GM18508 (cell line): ENCODE data around the gene NOVA2.
"Not testable (repeated sequence)": the region's sequence is repeated elsewhere in the genome, so short reads cannot be mapped to it uniquely, and the experiment has no call there.

ENCODE experiments used
- ATAC-seq: cut with Tn5 transposase; IDR thresholded peaks from one replicate; pipeline ENCODE4 v1.9.1; 2021; ENCODE audit warnings: moderate number of reproducible peaks; ENCODE audit not compliant: insufficient read depth, unreplicated experiment

NOVA2 gene

GRCh38 chr19:45899919-45900589 is 73.6 kb downstream of the NOVA2 start:
- ATAC-seq: no peak

- ATAC-seq: no peak
These were observed 74.4 kb downstream of the NOVA2 start for GRCh38 chr19:45899253-45899652.

DNA sequence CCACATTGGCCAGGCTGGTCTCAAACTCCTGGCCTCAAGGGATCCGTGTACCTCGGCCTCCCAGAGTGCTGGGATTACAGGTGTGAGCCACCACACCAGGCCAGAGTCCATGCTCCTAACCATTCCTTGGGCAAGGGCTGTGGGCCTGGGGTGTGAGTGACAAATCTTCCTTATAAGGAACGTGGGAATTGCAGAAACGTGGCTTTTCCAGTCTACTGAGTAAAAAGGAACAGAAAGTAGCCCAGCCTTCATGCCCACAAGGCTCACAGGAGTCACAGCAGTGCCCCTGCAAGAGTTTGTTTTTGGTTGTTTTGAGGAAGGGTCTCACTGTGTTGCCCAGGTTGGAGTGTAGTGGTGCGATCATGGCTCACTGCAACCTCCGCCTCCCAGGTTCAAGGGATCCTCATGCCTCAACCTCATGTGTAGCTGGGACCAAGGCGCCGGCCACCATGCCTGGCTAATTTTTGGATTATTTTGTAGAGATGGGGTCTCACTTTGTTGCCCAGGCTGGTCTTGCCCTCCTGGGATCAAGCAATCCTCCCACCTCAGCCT is 76.3 kb downstream of the NOVA2 start:
- ATAC-seq: no peak

GRCh38 chr19:45895983-45896599 is 77.6 kb downstream of the NOVA2 start:
- ATAC-seq: not testable (repeated sequence)

- no peak for ATAC-seq
These were observed 78.1 kb downstream of the NOVA2 start for GRCh38 chr19:45895519-45895972.

DNA sequence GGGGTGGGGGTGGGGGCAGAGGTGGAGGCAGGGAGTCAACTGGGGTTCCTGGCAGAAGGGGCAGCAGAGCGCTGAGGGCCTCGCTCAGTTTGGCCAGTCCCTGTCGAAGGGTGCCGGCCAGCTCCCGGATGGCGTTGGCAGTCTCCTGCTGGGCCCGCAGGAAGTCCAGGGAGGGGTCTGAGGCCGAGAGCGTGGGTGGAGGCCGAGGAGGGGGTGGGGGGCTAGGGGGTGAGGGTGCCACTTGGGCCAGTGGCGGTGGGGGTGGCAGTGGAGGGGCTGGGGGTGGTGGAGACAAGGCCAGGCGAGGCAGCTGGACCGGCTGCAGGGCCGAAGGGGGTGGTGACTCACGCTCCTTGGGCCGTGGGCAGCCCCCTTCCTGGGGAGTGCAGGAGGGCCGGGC is 82.8 kb downstream of the NOVA2 start:
- no peak for ATAC-seq

DNA sequence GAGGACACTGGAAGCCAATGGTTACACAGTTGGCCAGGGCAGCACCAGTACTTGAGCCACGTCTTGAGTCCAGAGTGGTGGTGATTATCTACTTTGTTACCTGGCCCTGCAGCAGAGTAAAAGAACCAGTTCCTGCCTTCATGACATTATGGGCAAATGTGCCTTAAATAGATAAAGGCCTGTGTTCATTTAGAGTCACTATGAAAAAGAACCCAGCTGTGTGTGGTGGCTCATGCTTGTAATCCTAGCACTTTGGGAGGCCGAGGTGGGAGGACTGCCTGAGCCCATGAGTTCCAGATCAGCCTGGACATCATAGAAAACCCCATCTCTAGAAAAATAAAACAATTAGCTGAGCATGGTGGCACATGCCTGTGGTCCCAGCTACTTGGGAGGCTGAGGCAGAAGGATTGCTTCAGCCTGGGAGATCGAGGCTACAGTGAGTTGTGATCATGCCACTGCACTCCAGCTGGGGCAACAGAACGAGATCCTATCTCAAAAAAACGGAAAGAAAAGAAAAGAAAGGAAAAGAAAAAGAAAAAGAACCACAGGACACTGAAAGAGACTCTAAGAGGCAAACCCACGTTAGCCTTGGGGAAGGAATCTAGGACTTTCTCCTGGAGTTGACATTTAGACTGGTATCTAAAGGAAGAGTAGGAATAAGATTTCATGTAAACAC is 84.3 kb downstream of the NOVA2 start:
- no peak for ATAC-seq

DNA sequence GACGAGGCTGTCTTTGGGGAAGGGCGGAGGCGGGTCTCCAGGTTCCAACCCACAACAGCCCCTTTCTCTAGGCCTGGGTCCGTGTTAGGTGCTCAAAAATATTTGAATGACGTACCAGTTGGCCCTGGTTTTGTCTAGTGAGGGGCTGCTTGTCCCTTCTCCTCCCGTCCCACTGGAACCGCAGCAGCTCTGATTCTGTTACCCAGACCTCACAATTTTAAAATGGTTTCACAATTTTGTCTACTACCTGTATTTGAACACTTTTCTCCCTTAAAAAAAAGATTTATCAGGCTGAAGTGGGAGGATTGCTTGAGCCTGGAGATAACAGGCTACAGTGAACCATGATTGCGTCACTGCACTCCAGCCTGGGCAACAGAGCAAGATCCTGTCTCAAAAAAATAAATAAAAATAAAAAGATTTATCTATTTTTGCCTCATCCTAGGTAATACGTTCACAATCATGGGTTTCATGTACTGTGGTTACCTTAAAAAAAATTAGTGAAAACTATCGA is 86.4 kb downstream of the NOVA2 start:
- ATAC-seq: no peak

GRCh38 chr19:45886427-45887199 is 87.1 kb downstream of the NOVA2 start:
- ATAC-seq: no peak

DNA sequence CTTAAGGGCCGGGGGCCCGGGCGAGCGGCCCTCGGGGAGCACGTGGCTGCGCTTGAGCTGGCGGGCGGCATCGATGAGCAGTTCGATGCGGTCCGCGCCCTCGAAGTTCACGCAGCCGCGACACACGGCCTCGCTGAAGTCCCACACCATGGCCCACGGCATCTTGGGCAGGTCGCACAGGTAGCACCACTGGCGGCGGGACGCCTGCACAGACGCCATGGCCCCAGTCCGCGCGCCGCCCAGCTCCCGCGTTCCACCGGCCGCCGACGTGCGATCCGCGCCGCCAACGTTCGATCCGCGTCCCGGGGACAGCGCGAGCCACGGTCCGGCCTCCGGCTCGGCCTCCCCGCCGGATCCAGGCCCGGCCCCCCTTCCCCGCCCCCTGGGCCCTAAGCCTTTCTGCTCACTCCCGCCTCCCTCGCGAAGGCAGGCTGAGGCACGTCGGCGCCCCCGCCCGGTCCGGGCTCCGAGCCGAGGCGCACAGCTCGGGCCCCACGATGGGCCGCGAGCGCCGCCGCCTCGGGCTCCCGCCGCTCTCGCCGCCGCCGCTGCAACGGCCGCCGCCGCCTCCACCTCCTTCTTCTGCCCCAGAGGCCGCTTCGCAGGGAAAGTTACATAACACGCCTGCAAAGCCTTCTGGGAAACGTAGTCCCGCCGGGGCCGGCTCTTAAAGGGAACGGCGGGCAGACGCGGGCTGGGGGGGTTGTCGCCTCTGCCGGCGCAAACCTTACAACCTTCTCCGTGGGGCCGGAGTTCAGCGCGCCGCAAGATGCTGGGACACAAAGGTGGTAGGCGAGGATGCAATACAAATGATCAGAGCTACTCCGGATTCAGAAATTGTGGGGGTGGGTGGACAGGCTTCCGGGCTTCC is 87.9 kb downstream of the NOVA2 start, which contains the start of gene IRF2BP1:
Gene IRF2BP1, minus strand, starts transcription at position 586 of the 871 bp plus-strand sequence. Its CDS starts 367 bp downstream, at position 219.
- no peak for ATAC-seq

DNA sequence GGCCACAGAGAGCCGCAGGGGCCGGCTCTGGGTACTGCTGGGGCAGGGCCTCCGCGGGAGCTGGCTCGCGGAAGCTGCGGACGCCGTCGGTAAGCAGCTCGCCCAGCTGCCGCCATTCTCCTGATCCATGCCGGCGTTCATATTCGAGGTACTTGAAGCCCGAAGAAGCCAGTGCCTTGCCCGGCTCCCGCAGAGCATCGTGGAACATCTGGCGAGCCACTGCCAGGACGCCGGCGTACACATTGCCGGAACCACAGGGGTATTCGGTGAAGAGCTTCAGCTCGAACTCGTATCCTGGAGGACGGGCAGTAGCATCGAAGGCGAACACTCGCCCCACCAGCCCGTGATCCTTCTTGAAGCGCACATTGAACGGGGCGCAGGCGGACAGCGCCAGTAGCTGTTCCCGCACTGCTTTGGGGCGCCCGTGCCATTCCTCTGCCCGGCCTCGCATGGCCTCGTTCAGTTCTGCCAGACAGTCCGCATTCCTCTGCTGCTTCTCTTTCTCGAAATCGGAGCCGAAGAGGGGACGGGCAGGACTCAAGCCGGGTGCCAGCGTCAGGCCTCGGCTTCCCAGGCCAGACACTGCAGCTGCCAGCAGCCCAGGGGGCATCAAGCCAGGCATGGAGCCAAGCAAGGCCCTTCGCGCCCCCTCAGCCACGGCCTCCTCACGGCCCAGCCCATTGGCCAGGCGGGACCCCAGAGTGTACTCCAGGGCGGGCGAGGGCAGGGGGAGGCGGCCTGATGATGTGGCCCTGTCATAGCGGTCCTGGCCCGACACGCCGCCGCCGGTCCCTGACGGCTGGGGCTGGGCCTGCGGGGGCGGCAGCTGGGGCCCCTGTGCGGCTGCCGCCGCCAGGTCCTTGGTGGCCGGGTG is 88.7 kb downstream of the NOVA2 start:
- ATAC-seq: no peak

GRCh38 chr19:45883881-45884681 is 89.6 kb downstream of the NOVA2 start:
- ATAC-seq: no peak
